Body of pancreas (tissue), 4 donors: ENCODE data around the gene ARMC10.

Experiments used
- CTCF ChIP-seq, 7 experiments: fragments of 450-650 bp in 4 of 7; fragments of 200-600 bp in 3 of 7; sonication (generic) in 3 of 7; IDR thresholded peaks; one replicate each; pipeline ENCODE4 v1.5.1; 2016 to 2019; ENCODE audit warnings: antibody characterized with exemption in 7 of 7
- POLR2A ChIP-seq, 3 donors: fragments of 450-650 bp; IDR thresholded peaks; one replicate each; pipeline ENCODE4 v1.6.1; 2016; ENCODE audit warnings: antibody characterized with exemption in 3 of 3, mild to moderate bottlenecking in 2 of 3

DNA sequence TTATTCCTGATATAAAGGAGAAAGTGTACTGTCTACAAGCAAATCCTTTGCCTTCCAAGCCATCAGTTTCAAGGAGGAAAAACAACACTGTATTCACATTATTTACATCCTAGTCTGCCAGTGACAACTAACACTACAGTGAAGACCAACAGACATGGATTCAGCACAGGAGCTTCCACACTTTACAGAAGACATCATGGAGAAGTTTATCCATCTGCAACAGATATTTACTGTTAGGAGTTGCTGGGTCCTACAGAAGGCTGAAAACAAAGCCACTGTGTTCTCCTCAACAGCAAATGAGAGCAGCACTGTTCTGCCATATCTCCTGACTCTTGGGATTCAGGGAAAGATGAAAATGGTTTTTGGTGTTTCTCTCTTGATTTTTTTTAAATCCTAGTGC lies 42.1 kb downstream of the ARMC10 start:
- TF ChIP-seq CTCF (IDR thresholded peaks at IDR 0.05) (no peak), POLR2A (IDR thresholded peaks at IDR 0.05) (no peak)
